ENCODE data around the gene TAC1. TPM values are rescaled to one million over a fixed set of nuclear protein-coding genes. Genes with fewer than 3 reads are reported as not detected.

The TAC1 gene
- total and polyA plus RNA-seq, 2 donors from 2014 or later = 2.0 to 10.9 TPM

- FAIRE-seq = no peak
- DNase-seq = no peak
- H3K9me3 ChIP-seq (ENCODE audit: control insufficient read depth in 2 of 3, insufficient read depth in 1 of 3, low read length in 3 of 3) = no peaks in the 10 kb centered on the region
- intact Hi-C loops (cut with DNase I) = no loop called here
- TF ChIP-seq CTCF (IDR thresholded peaks at IDR 0.05; ENCODE audit: borderline replicate concordance, extremely low read depth, insufficient read depth) = no peak
- no peak overlapping the region for H3K27ac ChIP-seq (ENCODE audit: low read depth in 2 of 2, low read length in 2 of 2)
- no peak overlapping the region for H3K4me3 ChIP-seq (ENCODE audit: low read length in 3 of 3)
- no peak overlapping the region for H3K9ac ChIP-seq (ENCODE audit: low read length in 3 of 3)
- no peaks in the 10 kb centered on the region for H3K27me3 ChIP-seq (ENCODE audit: control insufficient read depth, insufficient read depth, low read length)
- no peaks in the 10 kb centered on the region for H3K4me1 ChIP-seq (ENCODE audit: control insufficient read depth in 2 of 3, insufficient read depth in 2 of 3, low read depth in 1 of 3, low read length in 3 of 3)
- H3K36me3 ChIP-seq (ENCODE audit: control insufficient read depth in 2 of 3, insufficient read depth in 3 of 3, low read length in 3 of 3) = no peaks in the 10 kb centered on the region
Observed at GRCh38 chr7:97757824-97758223, 25.9 kb downstream of the TAC1 start.

- DNase-seq (no peak), FAIRE-seq (no peak)
- TF ChIP-seq CTCF (IDR thresholded peaks at IDR 0.05; ENCODE audit: borderline replicate concordance, extremely low read depth, insufficient read depth) = no peak
- Histone ChIP-seq H3K9me3 (ENCODE audit: control insufficient read depth in 2 of 3, insufficient read depth in 1 of 3, low read length in 3 of 3) (no peaks in the 10 kb centered on the region), H3K4me1 (ENCODE audit: control insufficient read depth in 2 of 3, insufficient read depth in 2 of 3, low read depth in 1 of 3, low read length in 3 of 3) (no peaks in the 10 kb centered on the region), H3K27ac (ENCODE audit: low read depth in 2 of 2, low read length in 2 of 2) (no peak overlapping the region), H3K4me3 (ENCODE audit: low read length in 3 of 3) (no peak overlapping the region), H3K36me3 (ENCODE audit: control insufficient read depth in 2 of 3, insufficient read depth in 3 of 3, low read length in 3 of 3) (no peaks in the 10 kb centered on the region), H3K27me3 (ENCODE audit: control insufficient read depth, insufficient read depth, low read length) (no peaks in the 10 kb centered on the region), H3K9ac (ENCODE audit: low read length in 3 of 3) (no peak overlapping the region)
- intact Hi-C loops (cut with DNase I) = no loop called here
Observed at GRCh38 chr7:97770850-97771249, 39.0 kb downstream of the TAC1 start.

- H3K27me3 ChIP-seq (ENCODE audit: control insufficient read depth, insufficient read depth, low read length) = no peaks in the 10 kb centered on the region
- DNase-seq (peak in 1 of 5 donors; percentile 31), FAIRE-seq (no peak)
- no peak overlapping the region for H3K27ac ChIP-seq (ENCODE audit: low read depth in 2 of 2, low read length in 2 of 2)
- no peaks in the 10 kb centered on the region for H3K36me3 ChIP-seq (ENCODE audit: control insufficient read depth in 2 of 3, insufficient read depth in 3 of 3, low read length in 3 of 3)
- no peak for TF ChIP-seq CTCF (IDR thresholded peaks at IDR 0.05; ENCODE audit: borderline replicate concordance, extremely low read depth, insufficient read depth)
- no peaks in the 10 kb centered on the region for H3K9me3 ChIP-seq (ENCODE audit: control insufficient read depth in 2 of 3, insufficient read depth in 1 of 3, low read length in 3 of 3)
- H3K4me3 ChIP-seq (ENCODE audit: low read length in 3 of 3) = no peak overlapping the region
- no peaks in the 10 kb centered on the region for H3K4me1 ChIP-seq (ENCODE audit: control insufficient read depth in 2 of 3, insufficient read depth in 2 of 3, low read depth in 1 of 3, low read length in 3 of 3)
- intact Hi-C loops (cut with DNase I) = no loop called here
- H3K9ac ChIP-seq (ENCODE audit: low read length in 3 of 3) = no peak overlapping the region
Observed at GRCh38 chr7:97771576-97771975, 39.7 kb downstream of the TAC1 start.
